Measurements from ENCODE around the gene RASD1. TPM values are rescaled to one million over a fixed set of nuclear protein-coding genes. Genes with fewer than 3 reads are reported as not detected.

The RASD1 gene
- polyA plus RNA-seq, 1 of the 3 experiments (the other 2 are of a cell fraction), result 0.43 TPM

GRCh38 chr17:17468217-17469010 is 27.8 kb downstream of the RASD1 start:
- no peaks in the 10 kb centered on the region for H3F3A ChIP-seq (replicated peaks; ENCODE audit: insufficient read depth)
- H3K4me1 ChIP-seq (ENCODE audit: control insufficient read depth in 1 of 2, insufficient read depth in 2 of 2, low read depth in 1 of 2, low read length in 1 of 2), result no peaks in the 10 kb centered on the region
- H3K27ac ChIP-seq (ENCODE audit: low read depth in 2 of 2, low read length in 1 of 2), result no peak overlapping the region
- no peak overlapping the region for H3K4me2 ChIP-seq
- H2AFZ ChIP-seq (ENCODE audit: low read depth), result no peak overlapping the region
- ChIA-PET CTCF (interaction anchor here (0.8 to 1.4 kb wide), 2 partner anchors 113 to 174 kb away, joined by 3 to 4 read pairs; no protein-coding TSS in a partner anchor), POLR2A (no interaction called here)
- WGBS (ENCODE audit: low lambda C conversion rate), result 53% methylated on average over 4 of the region's 5 CpGs
- no peaks in the 10 kb centered on the region for H3K9me2 ChIP-seq
- no peaks in the 10 kb centered on the region for H4K20me1 ChIP-seq (ENCODE audit: insufficient read depth)
- H3K4me3 ChIP-seq (ENCODE audit: low read depth in 2 of 2, low read length in 1 of 2), result no peak overlapping the region
- no peaks in the 10 kb centered on the region for H3K79me2 ChIP-seq (ENCODE audit: insufficient read depth)
- H3K36me3 ChIP-seq (replicated peaks in 1 of 2; ENCODE audit: control insufficient read depth in 1 of 2, insufficient read depth in 2 of 2, low read length in 1 of 2), result no peaks in the 10 kb centered on the region
- no peak for TF ChIP-seq EP300 (IDR thresholded peaks at IDR 0.05; ENCODE audit: borderline replicate concordance in 1 of 2, low read depth in 1 of 2, low read length in 1 of 2)
- no peak for TF ChIP-seq GABPA (IDR thresholded peaks at IDR 0.05; ENCODE audit: low read depth)
- TF ChIP-seq RFX5 (IDR thresholded peaks at IDR 0.05; ENCODE audit: low read length), result no peak
- no peak for TF ChIP-seq SIN3A (IDR thresholded peaks at IDR 0.05; ENCODE audit: borderline replicate concordance, low read depth, low read length)
- TF ChIP-seq YY1 (IDR thresholded peaks at IDR 0.05; ENCODE audit: low read depth), result no peak
- no peak for TF ChIP-seq TEAD4 (IDR thresholded peaks at IDR 0.05; ENCODE audit: borderline replicate concordance, insufficient read depth)
- TF ChIP-seq TCF12 (IDR thresholded peaks at IDR 0.05), result no peak
- no peak for TF ChIP-seq ELF1 (IDR thresholded peaks at IDR 0.05)
- TF ChIP-seq SMC3 (IDR thresholded peaks at IDR 0.05; ENCODE audit: low read depth, low read length), result no peak
- TF ChIP-seq POLR2AphosphoS5 (IDR thresholded peaks at IDR 0.05; ENCODE audit: low read depth, low read length), result no peak
- no peak for TF ChIP-seq MEF2A (IDR thresholded peaks at IDR 0.05; ENCODE audit: borderline replicate concordance, low read depth)
- TF ChIP-seq PBX3 (IDR thresholded peaks at IDR 0.05), result no peak
- no peak for TF ChIP-seq ZBTB33 (IDR thresholded peaks at IDR 0.05; ENCODE audit: borderline replicate concordance, low read depth)
- TF ChIP-seq USF1 (IDR thresholded peaks at IDR 0.05; ENCODE audit: borderline replicate concordance, low read depth), result no peak
- no peaks in the 10 kb centered on the region for H3K9me3 ChIP-seq
- DNase-seq, result no peak
- peaks cover 23% of the 10 kb centered on the region for H3K27me3 ChIP-seq (ENCODE audit: insufficient read depth)
- H3K9ac ChIP-seq, result no peak overlapping the region

Measured in SK-N-SH (cell line).